Muscle of leg (tissue), 16 donors: Measurements from ENCODE around the gene COX18. TPM values are rescaled to one million over a fixed set of nuclear protein-coding genes. Genes with fewer than 3 reads are reported as not detected.

Experiments used
- DNase-seq: peaks from one replicate; pipeline ENCODE4 v3.0.0; 2013
- H3K27ac ChIP-seq: one replicate; pipeline ENCODE4 v1.5.1; 2013; ENCODE audit warnings: mild to moderate bottlenecking, low read length, control low read depth
- H3K27me3 ChIP-seq: one replicate; pipeline ENCODE4 v1.6.1; 2013; ENCODE audit warnings: low read length; ENCODE audit not compliant: control insufficient read depth, insufficient read depth
- H3K36me3 ChIP-seq: one replicate; pipeline ENCODE4 v1.6.1; 2013; ENCODE audit warnings: low read length; ENCODE audit not compliant: control insufficient read depth, insufficient read depth
- H3K4me1 ChIP-seq: one replicate; pipeline ENCODE4 v1.6.1; 2013; ENCODE audit warnings: low read length; ENCODE audit not compliant: control insufficient read depth, insufficient read depth
- H3K4me3 ChIP-seq: one replicate; pipeline ENCODE4 v1.5.1; 2013; ENCODE audit warnings: low read length, control low read depth
- H3K9me3 ChIP-seq: replicated peaks from 2 replicates; pipeline ENCODE4 v1.6.1; 2013; ENCODE audit warnings: low read depth, low read length; ENCODE audit not compliant: control insufficient read depth
- WGBS: methylation state at CpG from one replicate; pipeline ENCODE4 v1.1.5; 2013; ENCODE audit warnings: missing lambda C conversion rate; ENCODE audit not compliant: insufficient coverage; 5-methylcytosine and 5-hydroxymethylcytosine counted together
- long read RNA-seq, 11 donors: transcript quantifications; one replicate each; lab custom pipeline, GENCODE V29; 2026
- polyA plus RNA-seq, 8 donors: library from polyadenylated mRNA; unstranded; fragments of 120-200 nt; gene quantifications; one replicate each; pipeline versions ENCODE4 v1.2.1 to v1.2.3, GENCODE V29; 2013; ENCODE audit warnings: inconsistent platforms in 1 of 8, low replicate concordance in 1 of 8; ENCODE audit not compliant: insufficient read length in 8 of 8, insufficient read depth in 1 of 8
- total RNA-seq: library from RNA; stranded (reverse); fragments of 120-200 nt; gene quantifications from one replicate; pipeline ENCODE4 v1.2.4, GENCODE V29; 2013

Gene COX18
- total RNA-seq (11.4 TPM), polyA plus RNA-seq (10 to 100 TPM in 6 of 8 donors, 1 to 10 TPM in 2; 9.8 to 14.5 (median 12.3) TPM)
- long read RNA-seq, donor 1, result 0 reads
- long read RNA-seq, donor 2, result 0 reads
- long read RNA-seq, donor 3, full-length matches to known transcripts, result 5 of 5 reads
- long read RNA-seq, donor 3, partial matches to known transcripts, result 0 of 5 reads
- long read RNA-seq, donor 3, other reads (novel, unspliced or antisense), result 0 of 5 reads
- long read RNA-seq, donor 4, result 0 reads
- long read RNA-seq, donor 5, full-length matches to known transcripts, result 4 of 4 reads
- long read RNA-seq, donor 5, partial matches to known transcripts, result 0 of 4 reads
- long read RNA-seq, donor 5, other reads (novel, unspliced or antisense), result 0 of 4 reads
- long read RNA-seq, donor 6, full-length matches to known transcripts, result 3 of 3 reads
- long read RNA-seq, donor 6, partial matches to known transcripts, result 0 of 3 reads
- long read RNA-seq, donor 6, other reads (novel, unspliced or antisense), result 0 of 3 reads
- long read RNA-seq, donor 7, partial matches to known transcripts, result 0 of 1 reads
- long read RNA-seq, donor 7, other reads (novel, unspliced or antisense), result 0 of 1 reads
- long read RNA-seq, donor 8, result 0 reads
- long read RNA-seq, donor 9, full-length matches to known transcripts, result 2 of 2 reads
- long read RNA-seq, donor 9, partial matches to known transcripts, result 0 of 2 reads
- long read RNA-seq, donor 9, other reads (novel, unspliced or antisense), result 0 of 2 reads
- long read RNA-seq, donor 10, full-length matches to known transcripts, result 4 of 4 reads
- long read RNA-seq, donor 10, partial matches to known transcripts, result 0 of 4 reads
- long read RNA-seq, donor 10, other reads (novel, unspliced or antisense), result 0 of 4 reads
- long read RNA-seq, donor 11, partial matches to known transcripts, result 0 of 2 reads
- long read RNA-seq, donor 11, other reads (novel, unspliced or antisense), result 0 of 2 reads

GRCh38 chr4:73069338-73070073, at the start of gene COX18:
Gene COX18, minus strand, starts transcription at chr4:73069716. Its CDS starts 67 bp downstream, at chr4:73069649.
- DNase-seq, result peak; percentile 100
- Histone ChIP-seq H3K27ac (peak within 1 kb of the TSS; percentile 99), H3K4me1 (no peaks in the 10 kb centered on the region), H3K36me3 (peaks cover 10% of the 10 kb centered on the region), H3K4me3 (peak within 1 kb of the TSS; percentile 90), H3K9me3 (no peaks in the 10 kb centered on the region), H3K27me3 (no peaks in the 10 kb centered on the region)
- under 1% methylated on average over 55 of the region's 62 CpGs for WGBS

GRCh38 chr4:73109493-73109892, 40.0 kb upstream of the COX18 start:
- no peaks in the 10 kb centered on the region for H3K4me1 ChIP-seq
- WGBS, result no CpG with 5 or more reads among the region's 4 CpGs

GRCh38 chr4:73104695-73105094, 35.2 kb upstream of the COX18 start:
- no peak overlapping the region for H3K27ac ChIP-seq
- 100% methylated on average over 1 of the region's 5 CpGs for WGBS
- H3K36me3 ChIP-seq, result peaks cover 52% of the 10 kb centered on the region

More at GRCh38 chr4:73109493-73109892, 40.0 kb upstream of the COX18 start:
- no peaks in the 10 kb centered on the region for H3K27me3 ChIP-seq
- H3K36me3 ChIP-seq, result peaks cover 39% of the 10 kb centered on the region
- no peak overlapping the region for H3K27ac ChIP-seq
- no peaks in the 10 kb centered on the region for H3K9me3 ChIP-seq
- DNase-seq, result no peak
- H3K4me3 ChIP-seq, result no peak overlapping the region

GRCh38 chr4:73103799-73104503, 34.4 kb upstream of the COX18 start:
- Histone ChIP-seq H3K4me1 (no peaks in the 10 kb centered on the region), H3K9me3 (no peaks in the 10 kb centered on the region), H3K4me3 (no peak overlapping the region), H3K36me3 (peaks cover 53% of the 10 kb centered on the region), H3K27me3 (no peaks in the 10 kb centered on the region), H3K27ac (no peak overlapping the region)
- WGBS, result 62% methylated on average over 2 of the region's 8 CpGs
- no peak for DNase-seq

More at GRCh38 chr4:73104695-73105094, 35.2 kb upstream of the COX18 start:
- DNase-seq, result no peak
- H3K27me3 ChIP-seq, result no peaks in the 10 kb centered on the region
- H3K4me1 ChIP-seq, result no peaks in the 10 kb centered on the region
- H3K4me3 ChIP-seq, result no peak overlapping the region
- no peaks in the 10 kb centered on the region for H3K9me3 ChIP-seq

GRCh38 chr4:73099143-73099542, 29.6 kb upstream of the COX18 start:
- H3K27ac ChIP-seq, result no peak overlapping the region
- H3K9me3 ChIP-seq, result no peaks in the 10 kb centered on the region
- H3K27me3 ChIP-seq, result no peaks in the 10 kb centered on the region
- no peak for DNase-seq
- no peak overlapping the region for H3K4me3 ChIP-seq
- H3K4me1 ChIP-seq, result no peaks in the 10 kb centered on the region
- WGBS, result 94% methylated on average over 6 of the region's 7 CpGs
- peaks cover 52% of the 10 kb centered on the region for H3K36me3 ChIP-seq

GRCh38 chr4:73098713-73099112, 29.2 kb upstream of the COX18 start:
- Histone ChIP-seq H3K27ac (no peak overlapping the region), H3K9me3 (no peaks in the 10 kb centered on the region), H3K36me3 (peaks cover 48% of the 10 kb centered on the region), H3K4me1 (no peaks in the 10 kb centered on the region), H3K27me3 (no peaks in the 10 kb centered on the region), H3K4me3 (no peak overlapping the region)
- WGBS, result 94% methylated on average over 5 of the region's 7 CpGs
- DNase-seq, result no peak

GRCh38 chr4:73098016-73098415, 28.5 kb upstream of the COX18 start:
- Histone ChIP-seq H3K9me3 (no peaks in the 10 kb centered on the region), H3K4me1 (no peaks in the 10 kb centered on the region), H3K36me3 (peaks cover 48% of the 10 kb centered on the region), H3K27me3 (no peaks in the 10 kb centered on the region), H3K4me3 (no peak overlapping the region), H3K27ac (no peak overlapping the region)
- no peak for DNase-seq
- WGBS, result 60% methylated on average over 1 of the region's 4 CpGs

- peaks cover 32% of the 10 kb centered on the region for H3K36me3 ChIP-seq
- H3K9me3 ChIP-seq, result no peaks in the 10 kb centered on the region
- no peaks in the 10 kb centered on the region for H3K4me1 ChIP-seq
- H3K27ac ChIP-seq, result no peak overlapping the region
- no peaks in the 10 kb centered on the region for H3K27me3 ChIP-seq
- H3K4me3 ChIP-seq, result no peak overlapping the region
- WGBS, result no CpG with 5 or more reads among the region's 1 CpG
- no peak for DNase-seq
Observed at GRCh38 chr4:73092868-73093267, 23.4 kb upstream of the COX18 start.

- WGBS, result 100% methylated on average over 1 of the region's 1 CpG
Observed at GRCh38 chr4:73090738-73091137, 21.2 kb upstream of the COX18 start.

More at GRCh38 chr4:73090738-73091137, 21.2 kb upstream of the COX18 start:
- H3K36me3 ChIP-seq, result peaks cover 26% of the 10 kb centered on the region
- no peaks in the 10 kb centered on the region for H3K27me3 ChIP-seq
- no peaks in the 10 kb centered on the region for H3K9me3 ChIP-seq
- H3K4me1 ChIP-seq, result no peaks in the 10 kb centered on the region
- no peak for DNase-seq
- no peak overlapping the region for H3K27ac ChIP-seq
- no peak overlapping the region for H3K4me3 ChIP-seq
